ENCODE results near the gene ARMC12. TPM values are rescaled to one million over a fixed set of nuclear protein-coding genes. Genes with fewer than 3 reads are reported as not detected.

The ARMC12 gene
- total and polyA plus RNA-seq, 10 of the 15 experiments (the other 5 are each of a cell fraction or from before 2014, with no cell fraction given): 0.10 to 1.6 (median 0.62) TPM

GRCh38 chr6:35796236-35796635 lies 59.4 kb downstream of the ARMC12 start:
- SMC1A ChIA-PET (ENCODE audit: uncharacterized antibody, unreplicated experiment): interaction anchor here (1.0 kb wide), 1 partner anchor 10 kb away, joined by 3 read pairs; no protein-coding TSS in a partner anchor

GRCh38 chr6:35797837-35798526 lies 61.1 kb downstream of the ARMC12 start:
- ChIA-PET CTCF (interaction anchor here (0.5 kb wide), 1 partner anchor 11 kb away, joined by 4 read pairs; no protein-coding TSS in a partner anchor), POLR2A (no interaction called here), RAD21 (ENCODE audit: unreplicated experiment) (interaction anchor here (1.6 kb wide), 1 partner anchor 11 kb away, joined by 6 read pairs; no protein-coding TSS in a partner anchor), SMC1A (ENCODE audit: uncharacterized antibody, unreplicated experiment) (interaction anchor here (0.5 kb wide), 1 partner anchor 42 kb away, joined by 3 read pairs; no protein-coding TSS in a partner anchor)
- H3K9ac ChIP-seq (ENCODE audit: control insufficient read depth, insufficient read depth, low read length): no peak overlapping the region
- in situ Hi-C loops (cut with MboI) (no loop called here), intact Hi-C loops (cut with micrococcal nuclease; ENCODE audit: unreplicated experiment) (loop anchor here (1.0 kb wide), 1 partner anchor 11 kb away; no protein-coding TSS in a partner anchor)
- no peak overlapping the region for H3K4me3 ChIP-seq
- no peaks in the 10 kb centered on the region for H3K36me3 ChIP-seq (ENCODE audit: control insufficient read depth in 2 of 2, insufficient read depth in 2 of 2, low read length in 1 of 2)
- FAIRE-seq (no peak), DNase-seq (ENCODE audit: low read depth, low spot score) (no peak), ATAC-seq (no peak)
- H3K27me3 ChIP-seq (replicated peaks in 1 of 2; ENCODE audit: control insufficient read depth in 2 of 2, insufficient read depth in 2 of 2, low read length in 1 of 2): 0 out of 4 replicates have a peak, but pooled peaks cover 0 to 1% of the 10 kb centered on the region in 2 experiments
- 63% methylated on average over 8 of the region's 8 CpGs for WGBS (ENCODE audit: insufficient coverage, insufficient replicate concordance, low lambda C conversion rate, missing lambda C conversion rate)
- no peak overlapping the region for H3K4me2 ChIP-seq (ENCODE audit: control insufficient read depth, insufficient read depth)
- no peak overlapping the region for H3K27ac ChIP-seq (ENCODE audit: control insufficient read depth, insufficient read depth)
- no peaks in the 10 kb centered on the region for H3K9me3 ChIP-seq (replicated peaks; ENCODE audit: control insufficient read depth, insufficient read depth, low read length)
- no peaks in the 10 kb centered on the region for H3K79me2 ChIP-seq (ENCODE audit: control insufficient read depth, insufficient read depth, low read length)
- no peaks in the 10 kb centered on the region for H4K20me1 ChIP-seq (ENCODE audit: control insufficient read depth, insufficient read depth)
- no TSS peak for BruUV-seq (replicated peaks)
- no peak for TF ChIP-seq CHD2 (IDR thresholded peaks at IDR 0.05; ENCODE audit: borderline replicate concordance, low read depth, low read length)
- no peak for TF ChIP-seq ESRRA (IDR thresholded peaks at IDR 0.05; ENCODE audit: low read length)
- no peaks in the 10 kb centered on the region for H3K4me1 ChIP-seq (ENCODE audit: control insufficient read depth, insufficient read depth, low read length)
- no peak overlapping the region for H2AFZ ChIP-seq (ENCODE audit: control insufficient read depth, low read depth, low read length)

More at GRCh38 chr6:35796236-35796635, 59.4 kb downstream of the ARMC12 start:
- POLR2A ChIA-PET: no interaction called here
- in situ Hi-C loops (cut with MboI) (no loop called here), intact Hi-C loops (cut with micrococcal nuclease; ENCODE audit: unreplicated experiment) (no loop called here)
- BruUV-seq (replicated peaks): no TSS peak
- Histone ChIP-seq H3K27ac (ENCODE audit: control insufficient read depth, insufficient read depth) (no peak overlapping the region), H3K4me3 (no peak overlapping the region), H4K20me1 (ENCODE audit: control insufficient read depth, insufficient read depth) (no peaks in the 10 kb centered on the region), H3K27me3 (replicated peaks in 1 of 2; ENCODE audit: control insufficient read depth in 2 of 2, insufficient read depth in 2 of 2, low read length in 1 of 2) (0 out of 4 replicates have a peak, but pooled peaks cover 0 to 1% of the 10 kb centered on the region in 2 experiments), H3K9me3 (replicated peaks; ENCODE audit: control insufficient read depth, insufficient read depth, low read length) (no peaks in the 10 kb centered on the region), H2AFZ (ENCODE audit: control insufficient read depth, low read depth, low read length) (no peak overlapping the region), H3K79me2 (ENCODE audit: control insufficient read depth, insufficient read depth, low read length) (no peaks in the 10 kb centered on the region), H3K36me3 (ENCODE audit: control insufficient read depth in 2 of 2, insufficient read depth in 2 of 2, low read length in 1 of 2) (no peaks in the 10 kb centered on the region), H3K4me2 (ENCODE audit: control insufficient read depth, insufficient read depth) (no peak overlapping the region), H3K9ac (ENCODE audit: control insufficient read depth, insufficient read depth, low read length) (no peak overlapping the region), H3K4me1 (ENCODE audit: control insufficient read depth, insufficient read depth, low read length) (no peaks in the 10 kb centered on the region)
- RAD21 ChIA-PET (ENCODE audit: unreplicated experiment): no interaction called here
- FAIRE-seq (no peak), DNase-seq (ENCODE audit: low read depth, low spot score) (no peak), ATAC-seq (no peak)
- CTCF ChIA-PET: no interaction called here
- 23% methylated on average over 4 of the region's 4 CpGs for WGBS (ENCODE audit: insufficient coverage, insufficient replicate concordance, low lambda C conversion rate, missing lambda C conversion rate)
- TF ChIP-seq MXI1 (IDR thresholded peaks at IDR 0.05; ENCODE audit: low read depth, low read length) (no peak), RUNX3 (IDR thresholded peaks at IDR 0.05; ENCODE audit: low read length) (no peak), MYC (IDR thresholded peaks at IDR 0.05; ENCODE audit: insufficient read depth, insufficient read length, insufficient replicate concordance, low read length, severe bottlenecking) (no peak), CREM (IDR thresholded peaks at IDR 0.05; ENCODE audit: low read depth) (no peak), SREBF1 (IDR thresholded peaks at IDR 0.05; ENCODE audit: low read length) (no peak), ZSCAN29 (IDR thresholded peaks at IDR 0.05) (no peak), MTA3 (IDR thresholded peaks at IDR 0.05; ENCODE audit: borderline replicate concordance, low read length) (no peak)

Data from GM12878 (cell line).